Liver (tissue), 3 donors: ENCODE measurements around the gene SYNC.
A peak's percentile ranks its signal among the peaks of the same experiment; 100 is the strongest.

Source experiments
- CTCF ChIP-seq: fragments of 150-350 bp; IDR thresholded peaks from 2 replicates; pipeline ENCODE4 v1.5.1; 2017; ENCODE audit warnings: improper control_type of control experiment, low read depth, low read length; ENCODE audit not compliant: missing input control
- FOXA1 ChIP-seq: IDR thresholded peaks from 2 replicates; pipeline ENCODE4 v1.6.1; 2016; ENCODE audit warnings: antibody characterized with exemption
- GABPA ChIP-seq, 2 donors: IDR thresholded peaks in 1 of 2; conservative IDR thresholded peaks in 1 of 2; 2 replicates each; pipeline ENCODE4 v1.6.1; 2016; ENCODE audit warnings: antibody characterized with exemption in 2 of 2, mild to moderate bottlenecking in 1 of 2, moderate library complexity in 1 of 2
- HNF4G ChIP-seq: IDR thresholded peaks from 2 replicates; pipeline ENCODE4 v1.6.1; 2016; ENCODE audit warnings: antibody characterized with exemption
- MAX ChIP-seq: IDR thresholded peaks from 2 replicates; pipeline ENCODE4 v1.6.1; 2016; ENCODE audit warnings: antibody characterized with exemption
- RAD21 ChIP-seq, 2 donors: IDR thresholded peaks; 2 replicates each; pipeline ENCODE4 v1.6.1; 2016; ENCODE audit warnings: antibody characterized with exemption in 2 of 2, mild to moderate bottlenecking in 2 of 2
- REST ChIP-seq: IDR thresholded peaks from 2 replicates; pipeline ENCODE4 v1.6.1; 2016; ENCODE audit warnings: antibody characterized with exemption, mild to moderate bottlenecking
- RXRA ChIP-seq, 2 donors: IDR thresholded peaks; 2 replicates each; pipeline ENCODE4 v1.6.1; 2017 to 2018; ENCODE audit warnings: antibody characterized with exemption in 2 of 2, mild to moderate bottlenecking in 1 of 2
- SP1 ChIP-seq: IDR thresholded peaks from 2 replicates; pipeline ENCODE4 v1.6.1; 2018; ENCODE audit warnings: antibody characterized with exemption, mild to moderate bottlenecking
- TAF1 ChIP-seq: conservative IDR thresholded peaks from 2 replicates; pipeline ENCODE4 v1.6.1; 2016; ENCODE audit warnings: antibody characterized with exemption, mild to moderate bottlenecking
- YY1 ChIP-seq: IDR thresholded peaks from 2 replicates; pipeline ENCODE4 v1.6.1; 2016; ENCODE audit warnings: antibody characterized with exemption, mild to moderate bottlenecking
- ZBTB33 ChIP-seq: IDR thresholded peaks from 2 replicates; pipeline ENCODE4 v1.6.1; 2016; ENCODE audit warnings: antibody characterized with exemption
- donor health status: healthy.
- donor health status: healthy.

GRCh38 chr1:32733582-32734321, 31.2 kb upstream of the SYNC start:
- TF ChIP-seq CTCF = no peak
- TF ChIP-seq RXRA (IDR thresholded peaks at IDR 0.05) = peak in 1 of 2 donors; percentile 57
- no peak for TF ChIP-seq RAD21 (IDR thresholded peaks at IDR 0.05)
- no peak for TF ChIP-seq SP1
- TF ChIP-seq REST = no peak
- no peak for TF ChIP-seq HNF4G
- no peak for TF ChIP-seq YY1
- no peak for TF ChIP-seq FOXA1
- no peak for TF ChIP-seq MAX
- TF ChIP-seq ZBTB33 = no peak
- no peak for TF ChIP-seq GABPA (IDR thresholded peaks at IDR 0.05 in 1 of 2, conservative IDR thresholded peaks at IDR 0.05 in 1 of 2)
- TF ChIP-seq TAF1 = no peak
